ENCODE results near the gene VASH2.
A peak's percentile ranks its signal among the peaks of the same experiment; 100 is the strongest.

VASH2 gene

DNA sequence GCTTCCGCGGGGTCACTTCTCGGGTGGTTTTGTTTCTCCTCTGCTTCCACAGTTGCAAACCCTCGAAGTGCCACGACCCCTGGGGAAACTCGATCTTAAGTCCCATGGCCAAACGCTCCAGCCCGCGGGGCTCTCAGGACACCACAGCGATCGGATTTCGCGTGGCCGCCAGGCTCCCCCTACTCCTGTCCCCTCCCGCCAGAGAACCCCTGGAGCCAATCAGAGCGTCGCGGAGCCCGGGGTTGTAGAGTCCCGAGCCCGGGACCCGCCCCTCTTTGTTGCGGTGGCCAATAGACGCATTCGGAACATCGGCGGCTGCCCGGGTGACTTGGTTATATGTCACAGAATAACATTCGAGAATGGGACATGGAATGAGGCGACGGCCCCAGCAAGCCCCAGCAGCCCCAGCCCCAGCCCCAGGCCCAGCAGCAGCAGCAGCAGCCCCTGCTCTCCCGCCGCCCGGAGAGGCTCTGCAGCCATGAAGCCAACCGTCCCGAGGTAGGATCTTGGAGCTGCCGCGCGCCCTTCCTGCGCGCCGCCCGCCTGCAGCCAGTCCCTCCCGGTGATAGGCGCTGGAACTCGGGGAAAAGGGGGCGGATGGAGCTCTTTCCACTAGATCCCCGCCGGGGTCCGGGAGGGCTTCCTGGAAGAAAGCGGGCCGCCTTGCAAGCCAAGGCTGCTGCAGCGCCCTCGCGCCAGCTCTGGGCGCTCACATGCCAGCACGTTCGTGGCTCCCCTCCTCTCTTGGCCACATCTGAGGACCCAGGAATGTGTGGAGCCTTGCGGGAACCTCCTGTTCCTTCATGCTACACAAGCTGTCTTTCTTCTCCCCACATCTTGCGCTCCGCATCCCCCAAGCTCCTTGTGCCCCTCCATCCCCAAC, at the start of gene VASH2:
TSS of gene VASH2 (plus strand) at position 299 of the 883 bp plus-strand sequence. CDS start 1,002 bp downstream, outside the sequence.
- H2AFZ ChIP-seq (ENCODE audit: low read length), result no peak within 1 kb of the TSS
- H3K27ac ChIP-seq (ENCODE audit: low read depth, low read length, poor library complexity, severe bottlenecking), result no peak within 1 kb of the TSS
- TF ChIP-seq, protein P1, sequence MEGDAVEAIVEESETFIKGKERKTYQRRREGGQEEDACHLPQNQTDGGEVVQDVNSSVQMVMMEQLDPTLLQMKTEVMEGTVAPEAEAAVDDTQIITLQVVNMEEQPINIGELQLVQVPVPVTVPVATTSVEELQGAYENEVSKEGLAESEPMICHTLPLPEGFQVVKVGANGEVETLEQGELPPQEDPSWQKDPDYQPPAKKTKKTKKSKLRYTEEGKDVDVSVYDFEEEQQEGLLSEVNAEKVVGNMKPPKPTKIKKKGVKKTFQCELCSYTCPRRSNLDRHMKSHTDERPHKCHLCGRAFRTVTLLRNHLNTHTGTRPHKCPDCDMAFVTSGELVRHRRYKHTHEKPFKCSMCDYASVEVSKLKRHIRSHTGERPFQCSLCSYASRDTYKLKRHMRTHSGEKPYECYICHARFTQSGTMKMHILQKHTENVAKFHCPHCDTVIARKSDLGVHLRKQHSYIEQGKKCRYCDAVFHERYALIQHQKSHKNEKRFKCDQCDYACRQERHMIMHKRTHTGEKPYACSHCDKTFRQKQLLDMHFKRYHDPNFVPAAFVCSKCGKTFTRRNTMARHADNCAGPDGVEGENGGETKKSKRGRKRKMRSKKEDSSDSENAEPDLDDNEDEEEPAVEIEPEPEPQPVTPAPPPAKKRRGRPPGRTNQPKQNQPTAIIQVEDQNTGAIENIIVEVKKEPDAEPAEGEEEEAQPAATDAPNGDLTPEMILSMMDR (IDR thresholded peaks at IDR 0.05; ENCODE audit: low read length), result no peak
- no peak for TF ChIP-seq EZH2 (IDR thresholded peaks at IDR 0.05; ENCODE audit: borderline replicate concordance, low read length)
- H3K9ac ChIP-seq (ENCODE audit: low read length), result no peak within 1 kb of the TSS
- H3K9me3 ChIP-seq (ENCODE audit: low read length), result no peaks in the 10 kb centered on the region
- H3K27me3 ChIP-seq (ENCODE audit: insufficient read depth, low read length), result peaks cover 10% of the 10 kb centered on the region; the same call in 1 of the 2 replicates
- no peaks in the 10 kb centered on the region for H3K79me2 ChIP-seq (ENCODE audit: insufficient read depth, low read length)
- H3F3A ChIP-seq (ENCODE audit: insufficient read depth, low read length), result no peaks in the 10 kb centered on the region
- H3K36me3 ChIP-seq (ENCODE audit: insufficient read depth, low read length), result no peaks in the 10 kb centered on the region
- H3K4me3 ChIP-seq (ENCODE audit: low read depth, low read length, poor library complexity, severe bottlenecking), result no peak within 1 kb of the TSS
- no peaks in the 10 kb centered on the region for H3K4me1 ChIP-seq (ENCODE audit: insufficient read depth, low read length, severe bottlenecking)
- H3K4me2 ChIP-seq (ENCODE audit: low read length), result peak within 1 kb of the TSS; percentile 36; the same call in 1 of the 2 replicates
- no peaks in the 10 kb centered on the region for H4K20me1 ChIP-seq (ENCODE audit: insufficient read depth, low read length)
- H3K9me2 ChIP-seq (ENCODE audit: low read depth, low read length), result no peaks in the 10 kb centered on the region

DNA sequence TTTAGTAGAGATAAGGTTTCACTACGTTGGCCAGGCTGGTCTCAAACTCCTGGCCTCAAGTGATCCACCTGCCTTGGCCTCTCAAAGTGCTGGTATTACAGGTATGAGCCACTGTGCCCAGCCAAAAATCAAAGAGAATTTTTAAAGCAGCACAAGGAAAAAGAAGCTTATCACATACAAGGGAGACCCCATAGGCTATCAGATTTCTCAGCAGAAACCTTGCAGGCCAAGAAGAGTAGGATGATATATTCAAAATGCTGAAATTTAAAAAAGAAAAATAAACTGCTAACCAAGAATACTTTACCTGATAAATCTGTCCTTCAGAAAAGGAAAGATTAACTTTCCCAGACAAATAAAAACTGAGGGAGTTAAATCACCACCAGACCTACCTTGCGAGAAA, 49.1 kb upstream of the VASH2 start:
- H3K9ac ChIP-seq (ENCODE audit: low read length), result no peak overlapping the region
- H3F3A ChIP-seq (ENCODE audit: insufficient read depth, low read length), result no peaks in the 10 kb centered on the region
- TF ChIP-seq, protein P1 (IDR thresholded peaks at IDR 0.05; ENCODE audit: low read length), result no peak
- no peak for TF ChIP-seq EZH2 (IDR thresholded peaks at IDR 0.05; ENCODE audit: borderline replicate concordance, low read length)
- no peaks in the 10 kb centered on the region for H3K27me3 ChIP-seq (ENCODE audit: insufficient read depth, low read length)
- no peaks in the 10 kb centered on the region for H3K9me2 ChIP-seq (ENCODE audit: low read depth, low read length)
- H3K79me2 ChIP-seq (ENCODE audit: insufficient read depth, low read length), result no peaks in the 10 kb centered on the region
- H3K4me1 ChIP-seq (ENCODE audit: insufficient read depth, low read length, severe bottlenecking), result no peaks in the 10 kb centered on the region
- 0 out of 2 replicates have a peak, but pooled peaks cover 4% of the 10 kb centered on the region for H3K9me3 ChIP-seq (ENCODE audit: low read length)
- H4K20me1 ChIP-seq (ENCODE audit: insufficient read depth, low read length), result no peaks in the 10 kb centered on the region
- H3K4me2 ChIP-seq (ENCODE audit: low read length), result no peak overlapping the region
- peaks cover 34% of the 10 kb centered on the region for H3K36me3 ChIP-seq (ENCODE audit: insufficient read depth, low read length)
- H3K27ac ChIP-seq (ENCODE audit: low read depth, low read length, poor library complexity, severe bottlenecking), result no peak overlapping the region
- H2AFZ ChIP-seq (ENCODE audit: low read length), result no peak overlapping the region
- no peak overlapping the region for H3K4me3 ChIP-seq (ENCODE audit: low read depth, low read length, poor library complexity, severe bottlenecking)

DNA sequence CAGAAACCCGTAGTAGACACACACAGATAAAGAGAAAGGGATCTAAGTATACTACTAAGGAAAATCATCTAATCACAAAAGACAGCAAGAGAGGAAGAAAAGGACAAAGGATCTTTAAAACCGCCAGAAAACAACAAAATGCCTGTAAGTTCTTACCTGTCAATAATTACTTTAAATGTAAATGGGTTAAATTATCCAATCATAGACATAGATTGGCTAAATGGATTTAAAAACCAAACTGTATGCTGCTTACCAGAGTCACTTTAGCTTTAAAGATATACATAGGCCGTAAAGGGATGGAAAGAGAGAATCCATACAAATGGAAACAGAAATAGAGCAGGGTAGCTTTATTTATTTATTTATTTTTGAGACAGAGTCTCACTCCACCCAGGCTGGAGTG, 48.3 kb upstream of the VASH2 start:
- no peaks in the 10 kb centered on the region for H3K79me2 ChIP-seq (ENCODE audit: insufficient read depth, low read length)
- H3K36me3 ChIP-seq (ENCODE audit: insufficient read depth, low read length), result peaks cover 31% of the 10 kb centered on the region
- no peak overlapping the region for H3K27ac ChIP-seq (ENCODE audit: low read depth, low read length, poor library complexity, severe bottlenecking)
- no peaks in the 10 kb centered on the region for H4K20me1 ChIP-seq (ENCODE audit: insufficient read depth, low read length)
- no peaks in the 10 kb centered on the region for H3F3A ChIP-seq (ENCODE audit: insufficient read depth, low read length)
- no peaks in the 10 kb centered on the region for H3K4me1 ChIP-seq (ENCODE audit: insufficient read depth, low read length, severe bottlenecking)
- H3K9me2 ChIP-seq (ENCODE audit: low read depth, low read length), result no peaks in the 10 kb centered on the region
- TF ChIP-seq, protein P1 (IDR thresholded peaks at IDR 0.05; ENCODE audit: low read length), result no peak
- no peak for TF ChIP-seq EZH2 (IDR thresholded peaks at IDR 0.05; ENCODE audit: borderline replicate concordance, low read length)
- H3K4me3 ChIP-seq (ENCODE audit: low read depth, low read length, poor library complexity, severe bottlenecking), result no peak overlapping the region
- H3K9me3 ChIP-seq (ENCODE audit: low read length), result 0 out of 2 replicates have a peak, but pooled peaks cover 4% of the 10 kb centered on the region
- no peaks in the 10 kb centered on the region for H3K27me3 ChIP-seq (ENCODE audit: insufficient read depth, low read length)
- H3K4me2 ChIP-seq (ENCODE audit: low read length), result no peak overlapping the region
- H3K9ac ChIP-seq (ENCODE audit: low read length), result no peak overlapping the region
- H2AFZ ChIP-seq (ENCODE audit: low read length), result no peak overlapping the region

All from OCI-LY1 (cell line).